Measurements from ENCODE around the gene RSPO3.

Gene RSPO3

DNA sequence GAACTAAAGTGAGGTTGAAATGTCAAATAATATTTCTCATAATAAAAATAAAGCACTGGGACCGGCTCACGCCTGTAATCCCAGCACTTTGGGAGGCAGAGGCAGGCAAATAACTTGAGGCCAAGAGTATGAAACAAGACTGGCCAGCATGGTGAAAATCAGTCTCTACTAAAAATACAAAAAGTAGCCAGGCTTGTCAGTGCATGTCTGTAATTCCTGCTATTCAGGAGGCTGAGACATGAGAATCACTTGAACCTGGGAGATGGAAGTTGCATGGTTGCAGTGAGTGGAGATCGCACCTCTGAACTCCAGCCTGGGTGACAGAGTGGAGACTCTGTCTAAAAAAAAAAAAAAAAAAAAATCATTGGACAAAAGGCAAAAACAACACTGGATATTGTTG, 38.4 kb upstream of the RSPO3 start:
- H3K4me3 ChIP-seq (ENCODE audit: low read depth, low read length), result no peak overlapping the region
- TF ChIP-seq, protein P1, sequence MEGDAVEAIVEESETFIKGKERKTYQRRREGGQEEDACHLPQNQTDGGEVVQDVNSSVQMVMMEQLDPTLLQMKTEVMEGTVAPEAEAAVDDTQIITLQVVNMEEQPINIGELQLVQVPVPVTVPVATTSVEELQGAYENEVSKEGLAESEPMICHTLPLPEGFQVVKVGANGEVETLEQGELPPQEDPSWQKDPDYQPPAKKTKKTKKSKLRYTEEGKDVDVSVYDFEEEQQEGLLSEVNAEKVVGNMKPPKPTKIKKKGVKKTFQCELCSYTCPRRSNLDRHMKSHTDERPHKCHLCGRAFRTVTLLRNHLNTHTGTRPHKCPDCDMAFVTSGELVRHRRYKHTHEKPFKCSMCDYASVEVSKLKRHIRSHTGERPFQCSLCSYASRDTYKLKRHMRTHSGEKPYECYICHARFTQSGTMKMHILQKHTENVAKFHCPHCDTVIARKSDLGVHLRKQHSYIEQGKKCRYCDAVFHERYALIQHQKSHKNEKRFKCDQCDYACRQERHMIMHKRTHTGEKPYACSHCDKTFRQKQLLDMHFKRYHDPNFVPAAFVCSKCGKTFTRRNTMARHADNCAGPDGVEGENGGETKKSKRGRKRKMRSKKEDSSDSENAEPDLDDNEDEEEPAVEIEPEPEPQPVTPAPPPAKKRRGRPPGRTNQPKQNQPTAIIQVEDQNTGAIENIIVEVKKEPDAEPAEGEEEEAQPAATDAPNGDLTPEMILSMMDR (IDR thresholded peaks at IDR 0.05; ENCODE audit: low read depth, low read length), result no peak

DNA sequence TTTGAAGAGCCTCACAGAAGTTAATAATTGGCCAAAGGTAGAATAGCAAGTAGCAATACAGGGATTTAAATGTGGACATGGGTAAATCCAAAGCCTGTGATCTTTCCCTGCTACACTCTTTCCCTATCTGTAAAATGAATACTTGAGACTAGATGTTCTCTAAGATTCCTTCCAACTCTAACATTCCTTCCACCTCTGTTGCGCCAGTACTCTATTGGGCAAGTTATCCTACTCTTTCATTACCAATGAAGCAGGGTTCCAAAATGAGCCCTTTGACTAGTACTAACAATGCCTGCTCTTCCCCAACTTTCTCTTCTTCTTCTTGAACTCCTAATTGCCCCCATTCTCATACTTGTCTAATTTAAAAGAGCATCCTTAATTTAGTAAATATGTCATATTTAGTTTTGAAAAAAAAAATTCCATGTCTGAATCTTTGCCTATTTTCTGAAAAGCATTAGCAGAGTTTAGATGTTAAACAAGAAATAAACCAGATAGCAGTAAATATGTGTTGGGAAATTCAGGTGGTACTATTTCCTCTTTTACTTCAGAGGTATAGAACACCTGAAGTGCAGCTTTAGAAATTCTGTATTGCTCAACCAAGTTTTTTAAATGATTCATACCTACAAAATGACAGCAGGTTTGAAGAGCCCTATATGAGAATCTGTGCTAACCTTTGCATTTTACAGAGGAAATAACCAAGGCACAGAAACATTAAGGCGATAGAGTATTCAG, 35.1 kb upstream of the RSPO3 start:
- TF ChIP-seq, protein P1 (IDR thresholded peaks at IDR 0.05; ENCODE audit: low read depth, low read length), result no peak
- H3K4me3 ChIP-seq (ENCODE audit: low read depth, low read length), result no peak overlapping the region

DNA sequence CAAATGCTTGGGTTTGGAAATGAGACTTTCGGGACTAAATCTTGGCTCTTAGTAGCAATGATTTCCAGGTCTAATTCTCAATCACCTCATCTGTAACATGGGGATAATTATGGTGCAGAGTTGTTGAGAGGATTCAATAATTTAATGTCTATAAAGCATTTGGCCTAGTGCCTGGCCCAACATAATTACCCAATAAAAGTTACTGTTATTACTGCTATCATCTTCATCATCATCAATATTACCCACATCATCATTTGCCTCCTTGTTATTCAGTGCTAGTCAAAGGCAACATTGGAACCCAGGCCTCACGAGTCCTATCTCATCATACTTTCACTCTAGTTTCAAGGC, 34.5 kb upstream of the RSPO3 start:
- TF ChIP-seq, protein P1 (IDR thresholded peaks at IDR 0.05; ENCODE audit: low read depth, low read length), result no peak
- H3K4me3 ChIP-seq (ENCODE audit: low read depth, low read length), result no peak overlapping the region

DNA sequence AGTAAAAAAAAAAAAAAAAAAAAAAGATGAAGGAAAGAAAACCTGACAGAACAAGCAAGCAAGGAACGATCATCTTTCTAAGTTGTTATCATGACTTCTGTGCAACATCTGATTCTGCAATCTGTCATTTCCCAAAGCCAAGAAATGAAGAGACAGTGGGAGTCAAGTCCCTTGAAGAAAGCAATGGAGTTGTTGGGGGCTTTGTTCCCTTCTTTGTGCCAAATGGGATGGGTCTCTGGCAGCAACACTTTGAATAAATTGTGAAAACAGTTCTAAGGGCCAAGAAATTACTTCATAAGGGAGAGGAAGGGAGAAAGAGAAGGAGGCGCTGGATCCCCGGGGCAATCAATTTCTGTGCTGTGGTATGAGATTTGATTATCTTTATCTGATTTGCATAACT, 33.3 kb upstream of the RSPO3 start:
- H3K4me3 ChIP-seq (ENCODE audit: low read depth, low read length), result no peak overlapping the region
- TF ChIP-seq, protein P1 (IDR thresholded peaks at IDR 0.05; ENCODE audit: low read depth, low read length), result no peak

DNA sequence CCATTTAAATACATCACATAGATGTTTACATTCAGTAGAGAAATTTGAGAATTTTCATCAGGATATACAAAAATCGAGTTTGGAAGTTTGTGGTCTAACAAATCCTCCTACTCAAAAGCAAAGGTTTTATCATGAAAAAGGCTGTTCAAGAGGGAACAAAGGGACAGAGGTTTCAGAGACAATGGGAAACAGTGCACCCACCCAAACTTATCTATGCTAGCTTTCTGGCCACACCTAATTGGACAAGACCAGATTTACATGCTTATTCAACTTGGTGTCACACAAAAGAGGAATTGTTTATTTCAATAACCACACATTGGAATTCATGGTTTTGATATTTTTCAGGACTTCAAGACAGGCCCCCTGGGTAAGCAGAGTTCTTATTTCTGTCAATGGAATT, 28.4 kb upstream of the RSPO3 start:
- TF ChIP-seq, protein P1 (IDR thresholded peaks at IDR 0.05; ENCODE audit: low read depth, low read length), result no peak
- no peak overlapping the region for H3K4me3 ChIP-seq (ENCODE audit: low read depth, low read length)

DNA sequence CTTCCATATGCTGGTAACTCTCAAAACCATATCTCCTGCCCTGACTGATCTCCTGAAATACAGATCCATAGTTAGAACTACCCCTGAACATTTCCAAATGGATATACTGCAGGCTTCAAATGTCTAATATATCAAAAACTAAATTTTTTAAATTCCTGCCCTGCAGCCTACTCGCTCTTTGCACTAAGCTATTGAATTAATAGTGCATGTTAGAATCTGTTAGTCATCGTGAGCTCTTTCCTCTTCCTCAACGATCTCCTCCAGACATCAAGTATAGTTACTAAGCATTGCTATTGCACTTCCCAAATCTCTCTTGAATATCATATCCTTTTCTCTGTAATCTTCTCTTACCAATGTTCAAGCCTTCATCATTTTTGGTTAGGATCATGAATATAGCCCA, 26.0 kb upstream of the RSPO3 start:
- TF ChIP-seq, protein P1 (IDR thresholded peaks at IDR 0.05; ENCODE audit: low read depth, low read length), result no peak
- H3K4me3 ChIP-seq (ENCODE audit: low read depth, low read length), result no peak overlapping the region

DNA sequence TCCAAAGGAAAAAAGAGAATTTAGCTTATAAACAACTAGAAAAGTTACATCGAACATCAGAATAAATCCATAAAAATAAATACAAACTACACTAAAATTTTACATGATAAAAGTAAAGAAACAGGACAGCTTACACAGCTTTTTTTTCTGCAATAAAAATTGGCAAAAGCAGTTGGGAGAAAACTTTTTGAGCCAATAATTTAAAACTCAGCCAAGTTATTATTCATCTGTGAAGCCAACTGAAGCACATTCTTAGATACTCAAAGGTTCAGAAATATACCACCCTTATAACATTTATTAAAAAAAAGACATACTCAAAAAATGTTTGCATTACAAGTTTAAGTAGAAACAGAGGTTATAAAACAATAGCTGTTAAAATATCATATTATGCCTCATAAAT, 23.7 kb upstream of the RSPO3 start:
- H3K4me3 ChIP-seq (ENCODE audit: low read depth, low read length), result no peak overlapping the region
- TF ChIP-seq, protein P1 (IDR thresholded peaks at IDR 0.05; ENCODE audit: low read depth, low read length), result no peak

All from WI38 (cell line).